Hematopoietic multipotent progenitor cell (in vitro differentiated cells): ENCODE data around the gene ZNF235. TPM values are rescaled to one million over a fixed set of nuclear protein-coding genes. Genes with fewer than 3 reads are reported as not detected.
"Not testable (repeated sequence)": the region's sequence is repeated elsewhere in the genome, so short reads cannot be mapped to it uniquely, and the experiment has no call there.

Experiments used
- DNase-seq, 3 donors: peaks; one replicate each; pipeline ENCODE4 v3.0.0-alpha.2; 2011 to 2015; ENCODE audit warnings: low read depth in 2 of 3, low spot score in 2 of 3
- small RNA-seq: library from RNA; depleted of rRNA; stranded (forward); fragments of <200 nt; gene quantifications from one replicate; pipeline ENCODE3, GENCODE V24; 2012
- total RNA-seq: library from RNA; depleted of rRNA; stranded (reverse); fragments of >200 nt; gene quantifications from one replicate; pipeline ENCODE4 v1.2.3, GENCODE V29; 2012

ZNF235 gene
- total RNA-seq, 1 donor, result 4.3 TPM

- DNase-seq, result no peak
Observed at GRCh38 chr19:44258136-44258535, 46.7 kb downstream of the ZNF235 start.

- no peak for DNase-seq
Observed at GRCh38 chr19:44255705-44256411, 49.0 kb downstream of the ZNF235 start.

GRCh38 chr19:44254496-44254895, 50.3 kb downstream of the ZNF235 start:
- no peak for DNase-seq

GRCh38 chr19:44253392-44253791, 51.4 kb downstream of the ZNF235 start:
- DNase-seq, result not testable (repeated sequence)

GRCh38 chr19:44252332-44252731, 52.5 kb downstream of the ZNF235 start:
- not testable (repeated sequence) for DNase-seq

- DNase-seq, result no peak
Observed at GRCh38 chr19:44236384-44236783, 68.4 kb downstream of the ZNF235 start.

Small RNAs within 50 kb of the gene (small RNA-seq; reads per million reads assigned to genes)
- gene NDUFA3P1, result not detected

Other genes with a start within 250 kb of the ZNF235 start
- 1.3 TPM for gene ZNF284, start 232.9 kb downstream of the ZNF235 start, total RNA-seq
- 16.7 TPM for gene ZNF224, start 210.7 kb downstream of the ZNF235 start, total RNA-seq
- gene ZNF225, start 191.6 kb downstream of the ZNF235 start, total RNA-seq, result 1.9 TPM
- 4.6 TPM for gene ZNF234, start 163.5 kb downstream of the ZNF235 start, total RNA-seq
- 8.1 TPM for gene ZNF226, start 139.9 kb downstream of the ZNF235 start, total RNA-seq
- gene ZNF227, start 92.5 kb downstream of the ZNF235 start, total RNA-seq, result 11.3 TPM
- 1.3 TPM for gene ZNF233, start 45.1 kb downstream of the ZNF235 start, total RNA-seq
- gene ZNF112, start 51.7 kb upstream of the ZNF235 start, total RNA-seq, result 1.1 TPM
- 2.4 TPM for gene ZNF285, start 96.6 kb upstream of the ZNF235 start, total RNA-seq
- gene ZNF229, start 143.4 kb upstream of the ZNF235 start, total RNA-seq, result 4.0 TPM
- 18.9 TPM for gene ZNF180, start 195.5 kb upstream of the ZNF235 start, total RNA-seq
- not detected for gene CEACAM20, start 224.7 kb upstream of the ZNF235 start, total RNA-seq